Amniotic stem cell (primary cell): Measurements from ENCODE around the gene RPA4.
"Not testable (repeated sequence)": the region's sequence is repeated elsewhere in the genome, so short reads cannot be mapped to it uniquely, and the experiment has no call there.

ENCODE experiments used
- DNase-seq: peaks from one replicate; lab custom pipeline; 2025; lab: John Stamatoyannopoulos, UW

The RPA4 gene

GRCh38 chrX:96883608-96884007 lies at the start of gene RPA4:
Gene RPA4, plus strand, starts transcription at chrX:96883908. Its CDS starts 403 bp downstream, at chrX:96884311.
- no peak for DNase-seq

GRCh38 chrX:96834137-96834536 lies 49.6 kb upstream of the RPA4 start:
- DNase-seq: no peak

- no peak for DNase-seq
These were observed 47.9 kb upstream of the RPA4 start for GRCh38 chrX:96835660-96836289.

- DNase-seq: no peak
These were observed 45.9 kb upstream of the RPA4 start for GRCh38 chrX:96837808-96838207.

- no peak for DNase-seq
These were observed 45.2 kb upstream of the RPA4 start for GRCh38 chrX:96838537-96838936.

- DNase-seq: no peak
These were observed 42.4 kb upstream of the RPA4 start for GRCh38 chrX:96841325-96841724.

- not testable (repeated sequence) for DNase-seq
These were observed 41.8 kb upstream of the RPA4 start for GRCh38 chrX:96841866-96842265.

- DNase-seq: no peak
These were observed 40.1 kb upstream of the RPA4 start for GRCh38 chrX:96843566-96843965.

GRCh38 chrX:96846841-96847240 lies 36.9 kb upstream of the RPA4 start:
- DNase-seq: no peak

GRCh38 chrX:96859422-96859821 lies 24.3 kb upstream of the RPA4 start:
- not testable (repeated sequence) for DNase-seq

GRCh38 chrX:96861218-96861617 lies 22.5 kb upstream of the RPA4 start:
- DNase-seq: no peak

- DNase-seq: no peak
These were observed 22.0 kb upstream of the RPA4 start for GRCh38 chrX:96861661-96862060.

GRCh38 chrX:96884027-96884426 lies 319 bp downstream of the RPA4 start:
- DNase-seq: no peak

- no peak for DNase-seq
These were observed 6.0 kb downstream of the RPA4 start for GRCh38 chrX:96889726-96890125.

GRCh38 chrX:96906741-96907140 lies 23.0 kb downstream of the RPA4 start:
- DNase-seq: no peak

- DNase-seq: no peak
These were observed 24.0 kb downstream of the RPA4 start for GRCh38 chrX:96907516-96908272.

- no peak for DNase-seq
These were observed 25.6 kb downstream of the RPA4 start for GRCh38 chrX:96909291-96909690.

- DNase-seq: no peak
These were observed 35.2 kb downstream of the RPA4 start for GRCh38 chrX:96918864-96919263.

GRCh38 chrX:96919672-96920071 lies 36.0 kb downstream of the RPA4 start:
- no peak for DNase-seq

- no peak for DNase-seq
These were observed 40.9 kb downstream of the RPA4 start for GRCh38 chrX:96924581-96924980.

GRCh38 chrX:96929036-96929435 lies 45.3 kb downstream of the RPA4 start:
- no peak for DNase-seq
